Mesendoderm (in vitro differentiated cells): ENCODE results near the gene LSM2.

Experiments used
- DNase-seq: peaks from one replicate; pipeline ENCODE4 v3.0.0; 2013
- H2AK5ac ChIP-seq: 2 replicates; pipeline ENCODE4 v1.6.1; 2013; ENCODE audit warnings: low read length, inconsistent platforms
- H2BK120ac ChIP-seq: 2 replicates; pipeline ENCODE4 v1.6.1; 2013; ENCODE audit warnings: low read depth, mild to moderate bottlenecking, low read length, moderate library complexity, mixed read lengths
- H2BK15ac ChIP-seq: replicated peaks from 2 replicates; pipeline ENCODE4 v1.6.1; 2013; ENCODE audit warnings: low read depth, mild to moderate bottlenecking, moderate library complexity
- H2BK5ac ChIP-seq: 2 replicates; pipeline ENCODE4 v1.6.1; 2013; ENCODE audit warnings: low read length, inconsistent platforms
- H3K18ac ChIP-seq: 2 replicates; pipeline ENCODE4 v1.6.1; 2013; ENCODE audit warnings: mild to moderate bottlenecking, low read length, mixed read lengths
- H3K23ac ChIP-seq: one replicate; pipeline ENCODE4 v1.6.1; 2013; ENCODE audit warnings: low read length
- H3K27ac ChIP-seq: 2 replicates; pipeline ENCODE4 v1.5.1; 2013; ENCODE audit warnings: low read depth, mild to moderate bottlenecking, inconsistent platforms, low read length, moderate library complexity
- H3K27me3 ChIP-seq: 2 replicates; pipeline ENCODE4 v1.6.1; 2013; ENCODE audit warnings: low read length, control low read depth, mild to moderate bottlenecking, inconsistent platforms; ENCODE audit not compliant: insufficient read depth, poor library complexity
- H3K36me3 ChIP-seq: 2 replicates; pipeline ENCODE4 v1.6.1; 2013; ENCODE audit warnings: low read length, inconsistent platforms; ENCODE audit not compliant: control insufficient read depth, insufficient read depth
- H3K4ac ChIP-seq: one replicate; pipeline ENCODE4 v1.6.1; 2013; ENCODE audit warnings: low read depth, mild to moderate bottlenecking, low read length, moderate library complexity
- H3K4me1 ChIP-seq: 2 replicates; pipeline ENCODE4 v1.6.1; 2013; ENCODE audit warnings: low read depth, low read length, inconsistent platforms; ENCODE audit not compliant: control insufficient read depth
- H3K4me2 ChIP-seq: 2 replicates; pipeline ENCODE4 v1.6.1; 2013; ENCODE audit warnings: low read length
- H3K4me3 ChIP-seq: 2 replicates; pipeline ENCODE4 v1.5.1; 2013; ENCODE audit warnings: mild to moderate bottlenecking, low read length
- H3K56ac ChIP-seq: one replicate; pipeline ENCODE4 v1.6.1; 2013; ENCODE audit warnings: low read length
- H3K79me1 ChIP-seq: 2 replicates; pipeline ENCODE4 v1.6.1; 2013; ENCODE audit warnings: low read length, inconsistent platforms
- H3K79me2 ChIP-seq: 2 replicates; pipeline ENCODE4 v1.6.1; 2013; ENCODE audit warnings: mild to moderate bottlenecking, low read length; ENCODE audit not compliant: control insufficient read depth, insufficient read depth
- H3K9ac ChIP-seq: 2 replicates; pipeline ENCODE4 v1.6.1; 2013; ENCODE audit warnings: low read length, inconsistent platforms
- H4K5ac ChIP-seq: one replicate; pipeline ENCODE4 v1.6.1; 2013; ENCODE audit warnings: low read length
- H4K8ac ChIP-seq: one replicate; pipeline ENCODE4 v1.6.1; 2013; ENCODE audit warnings: low read depth, mild to moderate bottlenecking, control low read depth, low read length, moderate library complexity
- WGBS: extraction: QIAGEN DNeasy Blood & Tissue Kit; methylation state at CpG from one replicate; pipeline ENCODE4 v1.1.7; 2013; ENCODE audit warnings: low lambda C conversion rate, missing lambda C conversion rate; ENCODE audit not compliant: insufficient coverage; ENCODE audit errors: extremely low coverage; 5-methylcytosine and 5-hydroxymethylcytosine counted together

Gene LSM2

GRCh38 chr6:31792761-31793171, 14.0 kb downstream of the LSM2 start:
- H4K8ac ChIP-seq = no peak overlapping the region
- H2BK15ac ChIP-seq = no peak overlapping the region
- no peak overlapping the region for H3K4me3 ChIP-seq
- H3K4me2 ChIP-seq = no peak overlapping the region
- H3K36me3 ChIP-seq = peaks cover 7% of the 10 kb centered on the region
- no peak overlapping the region for H2AK5ac ChIP-seq
- no peak overlapping the region for H3K18ac ChIP-seq
- DNase-seq = no peak
- no CpG with 5 or more reads among the region's 12 CpGs for WGBS
- H3K4ac ChIP-seq = no peak overlapping the region
- peaks cover 2% of the 10 kb centered on the region for H3K4me1 ChIP-seq
- no peak overlapping the region for H3K23ac ChIP-seq
- no peak overlapping the region for H2BK5ac ChIP-seq
- no peaks in the 10 kb centered on the region for H3K27me3 ChIP-seq
- peaks cover 22% of the 10 kb centered on the region for H3K79me2 ChIP-seq
- no peak overlapping the region for H2BK120ac ChIP-seq
- no peak overlapping the region for H3K27ac ChIP-seq
- peak overlapping the region; percentile 5 for H3K56ac ChIP-seq
- peaks cover 12% of the 10 kb centered on the region for H3K79me1 ChIP-seq
- no peak overlapping the region for H3K9ac ChIP-seq
- H4K5ac ChIP-seq = no peak overlapping the region

GRCh38 chr6:31792090-31792374, 14.7 kb downstream of the LSM2 start:
- Histone ChIP-seq H3K4me2 (no peak overlapping the region), H3K4ac (no peak overlapping the region), H4K5ac (no peak overlapping the region), H3K4me3 (no peak overlapping the region), H3K56ac (no peak overlapping the region), H3K27ac (no peak overlapping the region), H3K23ac (no peak overlapping the region), H3K27me3 (no peaks in the 10 kb centered on the region), H2BK15ac (no peak overlapping the region), H3K79me2 (peaks cover 22% of the 10 kb centered on the region), H4K8ac (no peak overlapping the region), H3K4me1 (peaks cover 2% of the 10 kb centered on the region), H3K9ac (no peak overlapping the region), H2BK5ac (no peak overlapping the region), H2BK120ac (no peak overlapping the region), H2AK5ac (no peak overlapping the region), H3K18ac (no peak overlapping the region), H3K36me3 (peaks cover 6% of the 10 kb centered on the region), H3K79me1 (peaks cover 12% of the 10 kb centered on the region)
- DNase-seq = no peak
- WGBS = no CpG with 5 or more reads among the region's 3 CpGs

GRCh38 chr6:31791324-31792089, 15.3 kb downstream of the LSM2 start:
- Histone ChIP-seq H4K5ac (no peak overlapping the region), H3K27ac (no peak overlapping the region), H2BK5ac (no peak overlapping the region), H4K8ac (no peak overlapping the region), H3K9ac (peak overlapping the region; percentile 1), H3K56ac (no peak overlapping the region), H3K4me2 (no peak overlapping the region), H2AK5ac (no peak overlapping the region), H3K36me3 (peaks cover 5% of the 10 kb centered on the region), H2BK15ac (no peak overlapping the region), H2BK120ac (no peak overlapping the region), H3K27me3 (no peaks in the 10 kb centered on the region), H3K4me1 (peaks cover 2% of the 10 kb centered on the region), H3K79me2 (peaks cover 22% of the 10 kb centered on the region), H3K79me1 (peaks cover 12% of the 10 kb centered on the region), H3K23ac (no peak overlapping the region), H3K18ac (no peak overlapping the region), H3K4me3 (no peak overlapping the region), H3K4ac (no peak overlapping the region)
- WGBS = no CpG with 5 or more reads among the region's 12 CpGs
- peak; percentile 82 for DNase-seq

DNA sequence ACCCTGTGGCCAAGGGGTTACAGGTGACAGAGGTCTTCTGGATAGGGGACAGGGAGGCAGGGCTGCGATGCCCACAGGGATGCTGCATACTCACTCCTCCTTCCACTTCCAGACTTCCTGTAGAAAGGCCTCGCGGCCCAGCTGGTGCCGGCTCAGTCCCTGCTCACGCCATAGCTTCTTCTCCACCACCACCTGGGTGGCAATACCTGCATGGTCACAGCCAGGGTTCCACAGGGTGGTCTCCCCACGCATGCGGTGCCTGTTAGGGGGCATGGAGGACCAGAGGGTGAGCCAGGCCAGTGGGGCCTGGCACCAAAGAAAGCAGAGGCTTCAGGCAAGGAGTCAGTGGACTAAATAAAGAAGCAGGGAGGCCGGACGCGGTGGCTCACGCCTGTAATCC, 21.3 kb downstream of the LSM2 start:
- DNase-seq = no peak
- H3K18ac ChIP-seq = no peak overlapping the region
- no peak overlapping the region for H4K5ac ChIP-seq
- H3K4me3 ChIP-seq = no peak overlapping the region
- no peak overlapping the region for H2BK120ac ChIP-seq
- no peak overlapping the region for H3K23ac ChIP-seq
- no peak overlapping the region for H3K56ac ChIP-seq
- no peak overlapping the region for H3K4ac ChIP-seq
- no peak overlapping the region for H2BK15ac ChIP-seq
- H3K9ac ChIP-seq = no peak overlapping the region
- H3K4me1 ChIP-seq = no peaks in the 10 kb centered on the region
- no peak overlapping the region for H4K8ac ChIP-seq
- WGBS = no CpG with 5 or more reads among the region's 11 CpGs
- H3K27ac ChIP-seq = no peak overlapping the region
- no peak overlapping the region for H2BK5ac ChIP-seq
- H3K4me2 ChIP-seq = no peak overlapping the region
- peaks cover 3% of the 10 kb centered on the region for H3K79me1 ChIP-seq
- H3K27me3 ChIP-seq = no peaks in the 10 kb centered on the region
- no peak overlapping the region for H2AK5ac ChIP-seq
- H3K36me3 ChIP-seq = peaks cover 17% of the 10 kb centered on the region
- H3K79me2 ChIP-seq = no peaks in the 10 kb centered on the region

DNA sequence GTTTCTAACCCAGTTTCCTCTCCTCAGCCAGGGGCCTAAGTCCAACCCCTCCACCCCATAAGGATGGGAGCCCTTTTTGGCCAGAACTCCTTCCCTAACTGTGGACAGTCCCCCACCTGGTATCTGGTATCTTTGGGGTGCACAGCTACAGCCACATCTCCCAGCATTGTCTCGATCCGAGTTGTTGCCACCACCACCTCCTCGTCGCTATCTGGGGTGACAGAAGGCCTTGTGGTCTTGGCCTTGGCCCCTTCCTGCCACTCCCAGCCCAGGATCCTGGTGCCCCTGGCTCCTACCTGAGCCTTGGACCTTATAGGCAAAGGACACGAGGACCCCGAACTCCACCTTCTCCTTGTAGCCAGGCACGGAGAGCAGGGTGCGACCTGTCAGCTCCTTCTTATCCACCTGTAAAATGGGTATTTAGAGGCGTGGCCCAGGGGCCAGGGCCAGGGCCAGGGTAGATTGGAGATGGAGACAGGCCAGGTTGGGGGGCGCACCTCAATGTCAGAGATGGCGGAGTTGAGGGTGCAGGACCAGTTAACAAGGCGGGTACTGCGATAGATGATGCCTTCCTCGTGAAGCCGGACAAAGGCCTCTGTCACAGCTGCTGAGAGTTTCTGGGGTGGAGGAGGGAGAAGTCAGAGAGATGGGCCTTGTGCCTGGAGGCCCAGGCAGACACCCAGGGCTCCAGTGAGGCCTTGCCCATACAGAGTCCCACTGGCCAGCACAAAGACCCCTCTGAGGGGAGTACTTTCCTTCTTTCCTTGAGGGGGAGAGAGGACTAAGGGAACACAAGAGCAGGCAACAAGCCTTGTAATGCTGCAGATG, 22.5 kb downstream of the LSM2 start:
- Histone ChIP-seq H3K4ac (no peak overlapping the region), H3K4me3 (no peak overlapping the region), H2AK5ac (no peak overlapping the region), H3K9ac (no peak overlapping the region), H3K23ac (no peak overlapping the region), H3K79me1 (peaks cover 1% of the 10 kb centered on the region), H3K79me2 (no peaks in the 10 kb centered on the region), H4K5ac (no peak overlapping the region), H3K36me3 (peaks cover 15% of the 10 kb centered on the region), H3K27me3 (no peaks in the 10 kb centered on the region), H2BK5ac (no peak overlapping the region), H3K4me1 (no peaks in the 10 kb centered on the region), H3K27ac (no peak overlapping the region), H2BK15ac (no peak overlapping the region), H3K56ac (no peak overlapping the region), H4K8ac (no peak overlapping the region), H3K4me2 (no peak overlapping the region), H3K18ac (no peak overlapping the region), H2BK120ac (no peak overlapping the region)
- DNase-seq = no peak
- no CpG with 5 or more reads among the region's 15 CpGs for WGBS
